Amniotic epithelial cell (primary cell): Measurements from ENCODE around the gene GIPC3.

Experiments
- DNase-seq: peaks from one replicate; pipeline ENCODE4 v3.0.0-alpha.2; 2010; ENCODE audit warnings: low read depth

The GIPC3 gene, protein sequence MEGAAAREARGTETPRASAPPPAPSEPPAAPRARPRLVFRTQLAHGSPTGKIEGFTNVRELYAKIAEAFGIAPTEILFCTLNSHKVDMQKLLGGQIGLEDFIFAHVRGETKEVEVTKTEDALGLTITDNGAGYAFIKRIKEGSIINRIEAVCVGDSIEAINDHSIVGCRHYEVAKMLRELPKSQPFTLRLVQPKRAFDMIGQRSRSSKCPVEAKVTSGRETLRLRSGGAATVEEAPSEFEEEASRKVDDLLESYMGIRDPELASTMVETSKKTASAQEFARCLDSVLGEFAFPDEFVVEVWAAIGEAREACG

DNA sequence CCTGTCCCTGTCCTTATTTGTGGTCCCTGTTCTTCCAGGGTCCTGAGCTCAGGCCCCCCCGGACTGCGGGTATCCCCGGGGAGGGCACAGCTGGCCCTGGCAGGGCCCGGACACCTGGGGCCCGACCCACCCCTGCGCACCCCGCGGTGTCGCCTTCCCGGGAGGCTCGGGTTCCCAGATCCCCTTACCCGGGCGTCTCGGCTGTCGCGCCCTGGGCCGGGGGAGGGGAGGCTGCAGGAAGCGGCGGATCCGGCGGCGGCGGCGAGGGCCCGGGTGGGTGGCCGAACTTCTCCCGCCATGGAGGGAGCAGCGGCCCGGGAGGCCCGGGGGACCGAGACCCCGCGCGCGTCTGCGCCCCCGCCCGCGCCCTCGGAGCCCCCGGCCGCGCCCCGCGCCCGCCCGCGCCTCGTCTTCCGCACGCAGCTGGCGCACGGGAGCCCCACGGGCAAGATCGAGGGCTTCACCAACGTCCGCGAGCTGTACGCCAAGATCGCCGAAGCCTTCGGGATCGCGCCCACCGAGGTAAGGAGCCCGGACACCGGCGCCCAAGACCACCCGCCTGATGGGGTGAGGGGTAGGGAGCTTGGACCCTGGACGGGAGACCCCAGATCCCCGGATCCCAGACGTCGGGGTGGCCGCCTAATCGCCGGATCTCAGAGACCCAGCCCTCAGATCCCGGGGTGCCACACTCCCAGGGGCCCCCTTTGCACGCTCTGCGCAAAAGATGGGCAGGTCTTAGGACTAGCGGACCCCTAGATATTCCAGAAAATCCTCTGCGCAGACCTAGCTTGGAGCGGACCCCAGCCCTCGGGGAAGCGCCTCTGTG is at the start of gene GIPC3:
TSS of gene GIPC3 (plus strand) at position 178 of the 826 bp plus-strand sequence. CDS start at position 298, 120 bp downstream.
- DNase-seq: no peak

GRCh38 chr19:3535563-3535965 is 49.7 kb upstream of the GIPC3 start:
- DNase-seq: no peak

GRCh38 chr19:3535981-3536380 is 49.3 kb upstream of the GIPC3 start:
- no peak for DNase-seq

GRCh38 chr19:3536429-3537100 is 48.7 kb upstream of the GIPC3 start:
- no peak for DNase-seq

GRCh38 chr19:3537101-3537437 is 48.2 kb upstream of the GIPC3 start:
- DNase-seq: no peak

DNA sequence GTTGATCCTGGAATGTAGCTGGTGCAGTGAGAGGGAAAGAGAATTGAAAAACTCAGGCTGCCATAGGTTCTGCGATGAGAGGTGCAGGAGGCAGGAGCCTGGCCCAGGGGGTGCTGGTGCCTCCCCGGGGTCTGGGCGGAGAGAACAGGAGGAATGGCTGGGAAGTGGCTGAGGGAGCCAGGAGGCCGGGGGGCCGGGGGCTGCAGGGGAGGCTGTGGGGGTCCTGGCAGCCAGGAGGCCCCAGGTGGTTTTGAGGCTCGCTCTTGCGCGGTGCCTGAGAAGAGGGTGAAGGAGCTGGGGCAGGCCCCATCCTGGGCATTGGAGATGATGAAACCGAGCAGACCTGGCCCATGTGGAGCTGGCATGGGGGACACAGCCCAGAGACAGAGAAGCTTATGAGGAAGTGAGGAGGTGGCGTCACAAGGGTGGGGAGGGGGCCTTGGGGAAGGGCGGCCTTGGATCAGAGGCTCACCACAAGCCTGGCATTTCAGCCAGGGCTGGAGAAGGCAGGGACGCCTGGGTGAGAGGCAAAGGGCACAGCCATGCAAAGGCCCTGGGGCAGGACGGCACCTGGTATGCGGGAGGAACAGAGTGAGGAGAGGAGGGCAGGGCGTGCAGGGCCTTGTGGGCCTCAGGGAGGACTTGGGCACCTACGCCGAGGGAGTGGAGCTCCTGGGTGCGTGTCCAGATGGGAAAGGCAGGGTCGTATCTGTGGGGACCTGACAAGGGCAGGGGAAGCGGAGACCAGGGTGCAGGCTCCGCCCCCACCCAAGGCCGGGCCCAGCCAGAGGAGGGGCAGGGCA is 47.6 kb upstream of the GIPC3 start:
- DNase-seq: no peak

GRCh38 chr19:3538258-3538929 is 46.9 kb upstream of the GIPC3 start:
- DNase-seq: no peak

GRCh38 chr19:3538965-3539755 is 46.1 kb upstream of the GIPC3 start, which contains the start of gene TEKTIP1:
Gene TEKTIP1 (plus strand): TSS chr19:3539174. CDS start chr19:3539178, 4 bp downstream.
- DNase-seq: no peak

DNA sequence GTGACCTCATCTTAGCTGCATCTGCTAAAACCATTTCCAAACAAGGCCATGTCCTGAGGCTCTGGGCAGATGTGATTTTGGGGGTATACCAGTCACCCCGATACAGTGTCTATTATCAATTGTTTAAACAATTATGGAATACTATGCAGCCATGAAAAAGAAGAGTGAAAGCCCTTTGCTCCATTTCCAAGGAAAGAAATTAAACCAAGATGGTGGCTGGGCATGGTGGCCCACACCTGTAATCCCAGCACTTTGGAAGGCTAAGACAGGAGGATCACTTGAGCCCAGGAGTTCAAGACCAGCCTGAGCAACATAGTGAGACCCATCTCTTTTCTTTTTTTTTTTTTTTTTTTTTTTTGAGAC is 45.5 kb upstream of the GIPC3 start:
- no peak for DNase-seq

GRCh38 chr19:3543150-3544057 is 41.9 kb upstream of the GIPC3 start:
- DNase-seq: no peak

DNA sequence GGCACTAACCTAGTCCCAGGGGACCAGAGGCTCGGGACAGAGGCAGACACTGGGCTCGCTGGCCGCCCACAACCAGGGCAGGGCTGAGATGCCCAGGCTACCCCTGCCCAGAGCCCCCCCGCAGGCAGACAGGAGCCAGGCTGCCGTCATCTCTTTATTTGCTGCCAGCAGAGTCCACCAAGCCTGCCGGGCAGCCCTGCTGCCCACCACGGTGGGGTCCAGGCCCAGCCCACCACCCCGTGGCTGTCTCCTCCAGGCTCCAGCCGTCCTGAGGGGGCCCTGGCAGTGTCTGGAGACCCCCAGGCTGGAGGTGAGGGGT is 41.3 kb upstream of the GIPC3 start:
- DNase-seq: no peak

DNA sequence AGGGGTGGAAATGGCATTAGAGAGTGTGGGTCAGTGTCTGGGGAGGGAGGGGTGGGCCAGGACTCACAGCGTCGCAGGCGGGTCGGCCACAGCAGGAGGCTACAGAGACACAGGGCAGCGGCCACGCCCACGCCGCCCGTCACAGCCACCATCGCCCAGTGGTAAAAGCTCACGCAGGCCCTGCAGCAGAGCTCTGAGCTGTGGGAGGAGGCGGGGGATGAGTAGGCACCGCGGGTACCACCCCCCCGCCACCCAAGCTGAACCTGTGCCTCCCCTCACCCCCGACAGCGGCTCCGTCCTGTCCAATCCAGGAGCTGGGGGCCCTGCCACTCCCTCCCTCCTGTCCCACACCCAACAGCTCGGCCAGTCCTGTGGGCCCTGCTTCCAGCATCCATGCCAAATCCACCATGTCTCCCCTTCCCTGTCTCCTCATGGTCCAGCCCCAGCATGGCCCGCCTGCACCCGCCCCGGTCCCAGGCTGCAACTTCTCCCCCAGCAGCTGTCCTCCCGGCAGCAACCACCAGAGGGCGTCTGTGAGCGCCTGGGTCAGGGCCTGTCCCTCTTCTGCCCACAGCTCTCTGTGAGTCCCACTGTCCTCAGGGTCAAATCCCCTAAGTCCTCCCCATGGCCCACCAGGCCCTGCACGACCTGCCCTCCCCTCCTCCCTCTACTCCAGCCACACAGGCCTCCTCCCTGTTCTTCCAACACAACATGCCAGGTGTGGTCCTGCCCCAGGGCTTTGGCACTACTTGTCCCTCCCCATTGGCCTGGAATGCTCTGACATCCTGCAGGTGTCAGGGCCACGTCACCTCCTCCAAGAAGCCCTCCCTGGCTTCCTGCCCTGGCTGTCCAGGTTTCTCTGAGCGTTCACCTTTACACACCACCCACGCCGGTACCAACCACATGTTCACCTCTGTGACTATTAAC is 40.3 kb upstream of the GIPC3 start:
- DNase-seq: peak; percentile 23

DNA sequence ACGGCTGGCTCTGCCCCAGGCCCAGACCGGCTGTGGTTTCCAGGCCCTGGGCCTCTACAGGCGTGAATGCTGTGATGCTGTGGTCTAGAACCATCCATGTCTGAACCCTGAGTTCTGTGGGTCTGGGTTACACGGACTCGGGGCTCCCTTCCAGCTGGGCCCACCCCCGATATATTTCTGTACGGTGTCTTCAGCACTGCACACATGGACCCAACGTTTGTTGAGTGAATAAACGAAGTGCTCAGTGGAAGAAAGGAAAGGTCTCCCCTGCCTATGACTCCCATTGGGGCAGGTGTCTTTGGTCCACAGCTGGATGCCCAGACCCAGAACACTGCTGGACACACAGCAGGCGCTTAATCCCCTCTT is 39.6 kb upstream of the GIPC3 start:
- no peak for DNase-seq

- DNase-seq: no peak
These were observed 39.2 kb upstream of the GIPC3 start for GRCh38 chr19:3546119-3546518.

- DNase-seq: no peak
These were observed 38.0 kb upstream of the GIPC3 start for GRCh38 chr19:3547301-3547731.

GRCh38 chr19:3547767-3548282 is 37.5 kb upstream of the GIPC3 start:
- no peak for DNase-seq

DNA sequence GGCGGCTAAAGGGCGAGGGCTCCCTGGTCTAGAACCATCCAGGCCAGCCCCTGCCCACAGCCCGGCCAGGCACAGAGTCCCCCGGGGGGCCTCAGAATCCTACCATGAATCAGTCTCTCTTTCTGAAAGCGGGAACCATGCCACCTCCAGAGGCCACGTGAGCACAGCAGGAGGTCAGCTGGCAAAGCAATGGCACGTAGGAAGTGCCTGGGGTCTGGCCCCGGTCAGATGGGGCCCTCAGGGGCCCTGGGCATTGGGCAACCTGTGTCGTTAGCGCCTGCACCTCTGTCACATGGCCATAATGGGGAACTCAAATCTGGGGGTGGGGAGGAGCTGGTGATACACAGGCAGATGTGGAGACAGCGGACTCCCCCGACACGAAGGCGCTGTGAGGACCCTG is 36.7 kb upstream of the GIPC3 start:
- no peak for DNase-seq

- DNase-seq: no peak
These were observed 35.5 kb upstream of the GIPC3 start for GRCh38 chr19:3549816-3550215.
